ENCODE results near the gene RHBDL1. TPM values are rescaled to one million over a fixed set of nuclear protein-coding genes. Genes with fewer than 3 reads are reported as not detected.

Gene RHBDL1
- total and polyA plus RNA-seq, 10 of the 15 experiments (the other 5 are each of a cell fraction or from before 2014, with no cell fraction given) = 0.04 to 1.3 (median 0.65) TPM; not detected in 5

DNA sequence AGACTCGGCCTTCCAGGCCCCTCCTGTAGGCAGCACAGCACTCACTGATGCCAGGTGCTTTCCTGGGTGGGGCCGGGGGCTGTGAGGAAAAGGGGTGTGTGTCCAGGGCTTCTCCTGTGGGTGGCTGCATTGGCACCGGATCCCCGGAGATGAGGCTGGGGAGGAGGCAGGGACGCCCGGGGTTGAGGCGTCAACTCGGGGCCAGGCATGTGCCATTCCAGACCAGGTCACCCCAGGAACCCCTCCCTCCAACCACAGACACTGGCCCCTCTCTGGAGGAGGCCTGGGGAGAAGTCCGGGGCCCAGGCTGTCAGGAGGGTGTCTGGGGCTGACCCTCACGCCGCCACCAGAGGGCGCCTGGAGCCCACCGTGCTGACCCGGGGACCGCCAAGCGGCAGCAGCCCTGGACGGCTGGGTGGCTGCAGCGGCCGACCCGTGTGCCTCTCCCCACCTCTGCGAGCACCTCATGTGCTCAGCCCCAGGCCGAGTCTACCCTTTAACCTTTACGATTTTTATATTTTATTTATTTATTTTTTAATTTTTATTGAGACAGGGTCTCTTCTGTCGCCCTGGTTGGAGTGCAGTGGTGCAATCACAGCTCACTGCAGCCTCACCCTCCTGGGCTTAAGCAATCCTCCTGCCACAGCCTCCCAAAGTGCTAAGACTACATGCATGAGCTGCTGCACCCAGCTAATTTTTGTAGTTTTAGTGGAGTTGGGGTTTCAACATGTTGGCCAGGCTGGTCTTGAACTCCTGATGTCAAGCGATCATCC lies 36.3 kb downstream of the RHBDL1 start (continued):
- no peak for TF ChIP-seq FOXM1 (IDR thresholded peaks at IDR 0.05; ENCODE audit: low read depth, low read length)
- no peak for TF ChIP-seq BMI1 (IDR thresholded peaks at IDR 0.05; ENCODE audit: borderline replicate concordance)
- TF ChIP-seq SMARCA5 (IDR thresholded peaks at IDR 0.05) = no peak
- TF ChIP-seq, protein P1, sequence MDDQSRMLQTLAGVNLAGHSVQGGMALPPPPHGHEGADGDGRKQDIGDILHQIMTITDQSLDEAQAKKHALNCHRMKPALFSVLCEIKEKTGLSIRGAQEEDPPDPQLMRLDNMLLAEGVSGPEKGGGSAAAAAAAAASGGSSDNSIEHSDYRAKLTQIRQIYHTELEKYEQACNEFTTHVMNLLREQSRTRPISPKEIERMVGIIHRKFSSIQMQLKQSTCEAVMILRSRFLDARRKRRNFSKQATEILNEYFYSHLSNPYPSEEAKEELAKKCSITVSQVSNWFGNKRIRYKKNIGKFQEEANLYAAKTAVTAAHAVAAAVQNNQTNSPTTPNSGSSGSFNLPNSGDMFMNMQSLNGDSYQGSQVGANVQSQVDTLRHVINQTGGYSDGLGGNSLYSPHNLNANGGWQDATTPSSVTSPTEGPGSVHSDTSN (IDR thresholded peaks at IDR 0.05; ENCODE audit: insufficient replicate concordance, low read depth, low read length) = no peak
- no peak for TF ChIP-seq IRF4 (IDR thresholded peaks at IDR 0.05; ENCODE audit: low read depth, low read length)
- no peak for TF ChIP-seq ZNF207 (IDR thresholded peaks at IDR 0.05; ENCODE audit: borderline replicate concordance)
- no peak for TF ChIP-seq FOXK2 (IDR thresholded peaks at IDR 0.05)
- TF ChIP-seq HDAC6 (IDR thresholded peaks at IDR 0.05; ENCODE audit: unreplicated experiment) = no peak
- no peak for TF ChIP-seq POLR2A (IDR thresholded peaks at IDR 0.05; ENCODE audit: low read depth, low read length)
- no peak for TF ChIP-seq NR2C2 (IDR thresholded peaks at IDR 0.05; ENCODE audit: borderline replicate concordance, control insufficient read depth, insufficient read length, low read depth)
- TF ChIP-seq, protein P2, sequence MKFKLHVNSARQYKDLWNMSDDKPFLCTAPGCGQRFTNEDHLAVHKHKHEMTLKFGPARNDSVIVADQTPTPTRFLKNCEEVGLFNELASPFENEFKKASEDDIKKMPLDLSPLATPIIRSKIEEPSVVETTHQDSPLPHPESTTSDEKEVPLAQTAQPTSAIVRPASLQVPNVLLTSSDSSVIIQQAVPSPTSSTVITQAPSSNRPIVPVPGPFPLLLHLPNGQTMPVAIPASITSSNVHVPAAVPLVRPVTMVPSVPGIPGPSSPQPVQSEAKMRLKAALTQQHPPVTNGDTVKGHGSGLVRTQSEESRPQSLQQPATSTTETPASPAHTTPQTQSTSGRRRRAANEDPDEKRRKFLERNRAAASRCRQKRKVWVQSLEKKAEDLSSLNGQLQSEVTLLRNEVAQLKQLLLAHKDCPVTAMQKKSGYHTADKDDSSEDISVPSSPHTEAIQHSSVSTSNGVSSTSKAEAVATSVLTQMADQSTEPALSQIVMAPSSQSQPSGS (IDR thresholded peaks at IDR 0.05; ENCODE audit: low read length) = no peak
- no peak for TF ChIP-seq NFIC (IDR thresholded peaks at IDR 0.05; ENCODE audit: low read depth, low read length)
- no peak for TF ChIP-seq ASH2L (IDR thresholded peaks at IDR 0.05; ENCODE audit: borderline replicate concordance, low read depth)
- TF ChIP-seq, protein P3, sequence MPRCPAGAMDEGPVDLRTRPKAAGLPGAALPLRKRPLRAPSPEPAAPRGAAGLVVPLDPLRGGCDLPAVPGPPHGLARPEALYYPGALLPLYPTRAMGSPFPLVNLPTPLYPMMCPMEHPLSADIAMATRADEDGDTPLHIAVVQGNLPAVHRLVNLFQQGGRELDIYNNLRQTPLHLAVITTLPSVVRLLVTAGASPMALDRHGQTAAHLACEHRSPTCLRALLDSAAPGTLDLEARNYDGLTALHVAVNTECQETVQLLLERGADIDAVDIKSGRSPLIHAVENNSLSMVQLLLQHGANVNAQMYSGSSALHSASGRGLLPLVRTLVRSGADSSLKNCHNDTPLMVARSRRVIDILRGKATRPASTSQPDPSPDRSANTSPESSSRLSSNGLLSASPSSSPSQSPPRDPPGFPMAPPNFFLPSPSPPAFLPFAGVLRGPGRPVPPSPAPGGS (IDR thresholded peaks at IDR 0.05; ENCODE audit: borderline replicate concordance, insufficient read depth, low read depth, low read length, poor library complexity, severe bottlenecking) = no peak
- TF ChIP-seq NFYB (IDR thresholded peaks at IDR 0.05; ENCODE audit: insufficient read depth, low read depth, low read length) = no peak
- no peak for TF ChIP-seq NFYA (IDR thresholded peaks at IDR 0.05; ENCODE audit: borderline replicate concordance, low read depth, low read length)
- no peak for TF ChIP-seq DPF2 (IDR thresholded peaks at IDR 0.05)
- TF ChIP-seq, protein P4, sequence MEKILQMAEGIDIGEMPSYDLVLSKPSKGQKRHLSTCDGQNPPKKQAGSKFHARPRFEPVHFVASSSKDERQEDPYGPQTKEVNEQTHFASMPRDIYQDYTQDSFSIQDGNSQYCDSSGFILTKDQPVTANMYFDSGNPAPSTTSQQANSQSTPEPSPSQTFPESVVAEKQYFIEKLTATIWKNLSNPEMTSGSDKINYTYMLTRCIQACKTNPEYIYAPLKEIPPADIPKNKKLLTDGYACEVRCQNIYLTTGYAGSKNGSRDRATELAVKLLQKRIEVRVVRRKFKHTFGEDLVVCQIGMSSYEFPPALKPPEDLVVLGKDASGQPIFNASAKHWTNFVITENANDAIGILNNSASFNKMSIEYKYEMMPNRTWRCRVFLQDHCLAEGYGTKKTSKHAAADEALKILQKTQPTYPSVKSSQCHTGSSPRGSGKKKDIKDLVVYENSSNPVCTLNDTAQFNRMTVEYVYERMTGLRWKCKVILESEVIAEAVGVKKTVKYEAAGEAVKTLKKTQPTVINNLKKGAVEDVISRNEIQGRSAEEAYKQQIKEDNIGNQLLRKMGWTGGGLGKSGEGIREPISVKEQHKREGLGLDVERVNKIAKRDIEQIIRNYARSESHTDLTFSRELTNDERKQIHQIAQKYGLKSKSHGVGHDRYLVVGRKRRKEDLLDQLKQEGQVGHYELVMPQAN (conservative IDR thresholded peaks at IDR 0.05) = no peak
- no peak for TF ChIP-seq STAT1 (conservative IDR thresholded peaks at IDR 0.05)
- no peak for TF ChIP-seq MYC (IDR thresholded peaks at IDR 0.05; ENCODE audit: insufficient read depth, insufficient read length, insufficient replicate concordance, low read length, severe bottlenecking)
